Hepatocyte (in vitro differentiated cells): ENCODE measurements around the gene ZNF519.
"Not testable (repeated sequence)": the region's sequence is repeated elsewhere in the genome, so short reads cannot be mapped to it uniquely, and the experiment has no call there.

Experiments used
- EZH2 ChIP-seq: fragments of 200-600 bp; sonication (generic); IDR thresholded peaks from 2 replicates; pipeline ENCODE4 v1.6.1; 2016; ENCODE audit warnings: antibody characterized with exemption, mild to moderate bottlenecking, borderline replicate concordance
- EZH2phosphoT487 ChIP-seq: fragments of 200-600 bp; sonication (generic); IDR thresholded peaks from one replicate; pipeline ENCODE4 v1.6.1; 2018; ENCODE audit warnings: antibody characterized with exemption, mild to moderate bottlenecking, low read depth, moderate library complexity; ENCODE audit not compliant: unreplicated experiment, severe bottlenecking
- TF ChIP-seq, protein P1 (sequence below): fragments of 200-600 bp; sonication (generic); IDR thresholded peaks from 2 replicates; pipeline ENCODE4 v1.5.1; 2016; ENCODE audit warnings: antibody characterized with exemption, mild to moderate bottlenecking; ENCODE audit not compliant: poor library complexity

DNA sequence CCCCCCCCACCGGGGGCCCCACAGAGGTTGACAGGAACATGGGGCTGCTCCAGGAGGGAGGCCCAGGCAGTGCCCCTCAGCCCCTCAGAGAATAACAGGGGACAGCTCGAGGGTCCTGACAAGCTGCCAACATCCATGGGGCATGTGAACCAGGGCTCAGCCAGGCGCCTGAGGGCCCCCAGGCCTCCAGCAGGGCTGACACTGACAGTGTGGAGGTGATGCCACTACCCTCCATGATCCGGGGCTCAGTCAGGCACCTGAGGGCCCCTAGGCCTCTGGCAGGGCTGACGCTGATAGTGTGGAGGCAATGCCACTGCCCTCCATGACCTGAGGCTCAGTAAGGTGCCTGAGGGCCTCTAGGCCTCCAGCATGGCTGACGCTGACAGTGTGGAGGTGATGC lies 12.8 kb upstream of the ZNF519 start:
- TF ChIP-seq, protein P1, sequence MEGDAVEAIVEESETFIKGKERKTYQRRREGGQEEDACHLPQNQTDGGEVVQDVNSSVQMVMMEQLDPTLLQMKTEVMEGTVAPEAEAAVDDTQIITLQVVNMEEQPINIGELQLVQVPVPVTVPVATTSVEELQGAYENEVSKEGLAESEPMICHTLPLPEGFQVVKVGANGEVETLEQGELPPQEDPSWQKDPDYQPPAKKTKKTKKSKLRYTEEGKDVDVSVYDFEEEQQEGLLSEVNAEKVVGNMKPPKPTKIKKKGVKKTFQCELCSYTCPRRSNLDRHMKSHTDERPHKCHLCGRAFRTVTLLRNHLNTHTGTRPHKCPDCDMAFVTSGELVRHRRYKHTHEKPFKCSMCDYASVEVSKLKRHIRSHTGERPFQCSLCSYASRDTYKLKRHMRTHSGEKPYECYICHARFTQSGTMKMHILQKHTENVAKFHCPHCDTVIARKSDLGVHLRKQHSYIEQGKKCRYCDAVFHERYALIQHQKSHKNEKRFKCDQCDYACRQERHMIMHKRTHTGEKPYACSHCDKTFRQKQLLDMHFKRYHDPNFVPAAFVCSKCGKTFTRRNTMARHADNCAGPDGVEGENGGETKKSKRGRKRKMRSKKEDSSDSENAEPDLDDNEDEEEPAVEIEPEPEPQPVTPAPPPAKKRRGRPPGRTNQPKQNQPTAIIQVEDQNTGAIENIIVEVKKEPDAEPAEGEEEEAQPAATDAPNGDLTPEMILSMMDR = not testable (repeated sequence)
- not testable (repeated sequence) for TF ChIP-seq EZH2phosphoT487, EZH2
